SK-N-SH (cell line): Measurements from ENCODE around the gene HS3ST5. TPM values are rescaled to one million over a fixed set of nuclear protein-coding genes. Genes with fewer than 3 reads are reported as not detected.

Source experiments
- CTCF ChIA-PET: fragments of 300-600, 350-600 bp; formaldehyde crosslinking; extraction: SDS; loops from one replicate; lab custom pipeline; 2021; lab: Yijun Ruan, JAX
- POLR2A ChIA-PET: fragments of 350-600 bp; sonication (Branson Sonifier 250); formaldehyde crosslinking; extraction: SDS; loops from one replicate; lab custom pipeline; 2020; ENCODE audit warnings: antibody characterized with exemption, inconsistent platforms; lab: Yijun Ruan, JAX
- DNase-seq: peaks from one replicate; pipeline ENCODE4 v3.0.0; 2012
- H2AFZ ChIP-seq: fragments of 200-600 bp; sonication (generic); 2 replicates; pipeline ENCODE4 v1.8.1; 2016; ENCODE audit warnings: antibody characterized with exemption, mild to moderate bottlenecking, low read depth
- H3F3A ChIP-seq: fragments of 200-600 bp; sonication (generic); replicated peaks from 2 replicates; pipeline ENCODE3; 2016; ENCODE audit warnings: antibody characterized with exemption, mild to moderate bottlenecking; ENCODE audit not compliant: insufficient read depth
- H3K27ac ChIP-seq, 2 experiments: fragments of 200-500 bp in 1 of 2; fragments of 200-600 bp in 1 of 2; sonication (Bioruptor generic) in 1 of 2; sonication (generic), shearing (Covaris generic) in 1 of 2; 2 replicates each; pipeline versions ENCODE4 v1.5.1 to v1.6.1; 2014 to 2016; ENCODE audit warnings: low read depth in 2 of 2, inconsistent platforms in 1 of 2, low read length in 1 of 2, mild to moderate bottlenecking in 1 of 2, mixed read lengths in 1 of 2
- H3K27me3 ChIP-seq: fragments of 200-600 bp; sonication (generic), shearing (Covaris generic); 2 replicates; pipeline ENCODE4 v1.6.1; 2016; ENCODE audit warnings: mixed run types; ENCODE audit not compliant: insufficient read depth
- H3K36me3 ChIP-seq, 2 experiments: fragments of 200-500 bp in 1 of 2; fragments of 200-600 bp in 1 of 2; sonication (Bioruptor generic) in 1 of 2; sonication (generic) in 1 of 2; replicated peaks in 1 of 2; 2 replicates each; pipeline versions ENCODE3 to v1.5.1; 2014 to 2016; ENCODE audit warnings: low read length in 1 of 2, mild to moderate bottlenecking in 1 of 2; ENCODE audit not compliant: insufficient read depth in 2 of 2, control insufficient read depth in 1 of 2
- H3K4me1 ChIP-seq, 2 experiments: fragments of 200-500 bp in 1 of 2; fragments of 200-600 bp in 1 of 2; sonication (Bioruptor generic) in 1 of 2; sonication (generic), shearing (Covaris generic) in 1 of 2; 2 replicates each; pipeline versions ENCODE4 v1.5.1 to v1.6.1; 2014 to 2016; ENCODE audit warnings: low read depth in 1 of 2, low read length in 1 of 2, mixed run types in 1 of 2; ENCODE audit not compliant: insufficient read depth in 2 of 2, control insufficient read depth in 1 of 2
- H3K4me2 ChIP-seq: fragments of 200-600 bp; sonication (generic), shearing (Covaris generic); 2 replicates; pipeline ENCODE4 v1.6.1; 2017; ENCODE audit warnings: mixed run types
- H3K4me3 ChIP-seq, 2 experiments: fragments of 200-500 bp in 1 of 2; fragments of 200-600 bp in 1 of 2; sonication (Bioruptor generic) in 1 of 2; sonication (generic), shearing (Covaris generic) in 1 of 2; 2 replicates each; pipeline versions ENCODE4 v1.5.1 to v1.8.1; 2014 to 2016; ENCODE audit warnings: low read depth in 2 of 2, inconsistent platforms in 1 of 2, low read length in 1 of 2, mild to moderate bottlenecking in 1 of 2, mixed read lengths in 1 of 2, moderate library complexity in 1 of 2
- H3K79me2 ChIP-seq: fragments of 200-600 bp; sonication (generic); 2 replicates; pipeline ENCODE4 v1.8.1; 2017; ENCODE audit warnings: mild to moderate bottlenecking; ENCODE audit not compliant: insufficient read depth
- H3K9ac ChIP-seq: fragments of 200-600 bp; sonication (generic); 2 replicates; pipeline ENCODE4 v1.6.1; 2017; ENCODE audit warnings: mixed run types
- H3K9me2 ChIP-seq: fragments of 200-600 bp; sonication (generic); 2 replicates; pipeline ENCODE4 v1.6.1; 2017; ENCODE audit warnings: mixed run types
- H3K9me3 ChIP-seq: fragments of 200-600 bp; sonication (generic); 2 replicates; pipeline ENCODE4 v1.6.1; 2017; ENCODE audit warnings: mixed run types, mild to moderate bottlenecking, moderate library complexity
- H4K20me1 ChIP-seq: fragments of 200-600 bp; sonication (generic); 2 replicates; pipeline ENCODE4 v1.6.1; 2017; ENCODE audit warnings: mild to moderate bottlenecking, mixed run types; ENCODE audit not compliant: insufficient read depth
- ELF1 ChIP-seq: IDR thresholded peaks from 2 replicates; pipeline ENCODE4 v1.4.0; 2012
- FOSL2 ChIP-seq: IDR thresholded peaks from 2 replicates; pipeline ENCODE4 v1.4.0; 2012; ENCODE audit warnings: low read depth, mild to moderate bottlenecking, moderate library complexity, borderline replicate concordance
- FOXJ3 ChIP-seq: sonication (generic); formaldehyde crosslinking; IDR thresholded peaks from 2 replicates; pipeline ENCODE4 v1.5.1; 2020; ENCODE audit warnings: mild to moderate bottlenecking, missing genetic modification reagents
- GATA2 ChIP-seq: sonication (generic); formaldehyde crosslinking; IDR thresholded peaks from 2 replicates; pipeline ENCODE4 v1.5.0; 2020; ENCODE audit warnings: mild to moderate bottlenecking, missing genetic modification reagents
- IRF3 ChIP-seq: fragments of 150-350 bp; IDR thresholded peaks from 2 replicates; pipeline ENCODE4 v1.6.1; 2016; ENCODE audit warnings: mild to moderate bottlenecking, low read depth, low read length
- MEF2A ChIP-seq: IDR thresholded peaks from 2 replicates; pipeline ENCODE4 v1.4.0; 2012; ENCODE audit warnings: low read depth, borderline replicate concordance
- NRF1 ChIP-seq: IDR thresholded peaks from 2 replicates; pipeline ENCODE4 v1.6.1; 2012; ENCODE audit warnings: low read depth, mild to moderate bottlenecking, low read length
- SIN3A ChIP-seq: IDR thresholded peaks from 2 replicates; pipeline ENCODE4 v1.6.1; 2012; ENCODE audit warnings: low read depth, mild to moderate bottlenecking, low read length, moderate library complexity, borderline replicate concordance
- TEAD4 ChIP-seq: IDR thresholded peaks from 2 replicates; pipeline ENCODE4 v1.4.0; 2012; ENCODE audit warnings: mild to moderate bottlenecking, borderline replicate concordance; ENCODE audit not compliant: insufficient read depth
- YY1 ChIP-seq: IDR thresholded peaks from 2 replicates; pipeline ENCODE4 v1.4.0; 2012; ENCODE audit warnings: low read depth, mild to moderate bottlenecking
- WGBS: methylation state at CpG from one replicate; pipeline ENCODE4 v1.1.6; 2017; ENCODE audit warnings: low lambda C conversion rate; 5-methylcytosine and 5-hydroxymethylcytosine counted together
- polyA plus RNA-seq, 3 experiments: library from polyadenylated mRNA; depleted of rRNA; stranded (reverse); fragments of >200 nt; gene quantifications; 2 replicates each; pipeline ENCODE4 v1.2.3, GENCODE V29; 2012
- TF ChIP-seq, protein P1 (sequence below): fragments of 150-350 bp; IDR thresholded peaks from 2 replicates; pipeline ENCODE4 v1.6.1; 2017; ENCODE audit warnings: antibody characterized with exemption, low read length, low read depth, borderline replicate concordance

The HS3ST5 gene
- polyA plus RNA-seq, 1 of the 3 experiments (the other 2 are of a cell fraction): 0.02 TPM

- no peak for DNase-seq
- CTCF ChIA-PET: no interaction called here
These were observed 267.5 kb downstream of the HS3ST5 start for GRCh38 chr6:114075300-114075699.

GRCh38 chr6:114068771-114069170 lies 274.1 kb downstream of the HS3ST5 start:
- Histone ChIP-seq H3K9ac (no peak overlapping the region), H4K20me1 (no peaks in the 10 kb centered on the region), H3K4me3 (no peak overlapping the region), H3K9me2 (no peaks in the 10 kb centered on the region), H3K9me3 (no peaks in the 10 kb centered on the region), H3K4me2 (no peak overlapping the region), H3K36me3 (no peaks in the 10 kb centered on the region), H3K27me3 (no peaks in the 10 kb centered on the region), H2AFZ (no peak overlapping the region), H3K4me1 (peaks cover 0 to 1% of the 10 kb centered on the region in 2 experiments; a peak in 1 of 4 replicates), H3K79me2 (no peaks in the 10 kb centered on the region), H3K27ac (no peak overlapping the region), H3F3A (no peaks in the 10 kb centered on the region)
- no peak for DNase-seq
- CTCF ChIA-PET: interaction anchor here (1.3 kb wide), 1 partner anchor 26 kb away, joined by 3 read pairs; no protein-coding TSS in a partner anchor
- POLR2A ChIA-PET: no interaction called here
- 35% methylated on average over 3 of the region's 3 CpGs for WGBS
- TF ChIP-seq FOSL2 (no peak), YY1 (no peak), TEAD4 (no peak), MEF2A (no peak), NRF1 (no peak), SIN3A (no peak), IRF3 (no peak), ELF1 (no peak), GATA2 (CRISPR knock-in tag) (no peak), FOXJ3 (no peak)
- TF ChIP-seq, protein P1, sequence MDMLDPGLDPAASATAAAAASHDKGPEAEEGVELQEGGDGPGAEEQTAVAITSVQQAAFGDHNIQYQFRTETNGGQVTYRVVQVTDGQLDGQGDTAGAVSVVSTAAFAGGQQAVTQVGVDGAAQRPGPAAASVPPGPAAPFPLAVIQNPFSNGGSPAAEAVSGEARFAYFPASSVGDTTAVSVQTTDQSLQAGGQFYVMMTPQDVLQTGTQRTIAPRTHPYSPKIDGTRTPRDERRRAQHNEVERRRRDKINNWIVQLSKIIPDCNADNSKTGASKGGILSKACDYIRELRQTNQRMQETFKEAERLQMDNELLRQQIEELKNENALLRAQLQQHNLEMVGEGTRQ: no peak

More at GRCh38 chr6:114075300-114075699, 267.5 kb downstream of the HS3ST5 start:
- no peaks in the 10 kb centered on the region for H3K79me2 ChIP-seq
- TF ChIP-seq NRF1: no peak
- TF ChIP-seq, all 33 proteins: peak for 0
- Histone ChIP-seq H2AFZ (no peak overlapping the region), H3K9me2 (no peaks in the 10 kb centered on the region), H4K20me1 (no peaks in the 10 kb centered on the region), H3F3A (no peaks in the 10 kb centered on the region), H3K27me3 (no peaks in the 10 kb centered on the region), H3K36me3 (no peaks in the 10 kb centered on the region), H3K9me3 (no peaks in the 10 kb centered on the region), H3K4me3 (no peak overlapping the region), H3K4me2 (no peak overlapping the region), H3K27ac (no peak overlapping the region), H3K4me1 (no peaks in the 10 kb centered on the region), H3K9ac (no peak overlapping the region)
- POLR2A ChIA-PET: no interaction called here
- WGBS: 66% methylated on average over 4 of the region's 4 CpGs
